NOMO-1 treated with dmso at 0.1 percent for 144 hours (cell line): ENCODE results near the gene SPATC1L.
"Not testable (repeated sequence)": the region's sequence is repeated elsewhere in the genome, so short reads cannot be mapped to it uniquely, and the experiment has no call there.

Experiments used
- DNase-seq: peaks from one replicate; lab custom pipeline; 2025; ENCODE audit not compliant: unreplicated experiment; lab: John Stamatoyannopoulos, UW

SPATC1L gene

GRCh38 chr21:46200877-46201803, 16.9 kb upstream of the SPATC1L start:
- DNase-seq = not testable (repeated sequence)

DNA sequence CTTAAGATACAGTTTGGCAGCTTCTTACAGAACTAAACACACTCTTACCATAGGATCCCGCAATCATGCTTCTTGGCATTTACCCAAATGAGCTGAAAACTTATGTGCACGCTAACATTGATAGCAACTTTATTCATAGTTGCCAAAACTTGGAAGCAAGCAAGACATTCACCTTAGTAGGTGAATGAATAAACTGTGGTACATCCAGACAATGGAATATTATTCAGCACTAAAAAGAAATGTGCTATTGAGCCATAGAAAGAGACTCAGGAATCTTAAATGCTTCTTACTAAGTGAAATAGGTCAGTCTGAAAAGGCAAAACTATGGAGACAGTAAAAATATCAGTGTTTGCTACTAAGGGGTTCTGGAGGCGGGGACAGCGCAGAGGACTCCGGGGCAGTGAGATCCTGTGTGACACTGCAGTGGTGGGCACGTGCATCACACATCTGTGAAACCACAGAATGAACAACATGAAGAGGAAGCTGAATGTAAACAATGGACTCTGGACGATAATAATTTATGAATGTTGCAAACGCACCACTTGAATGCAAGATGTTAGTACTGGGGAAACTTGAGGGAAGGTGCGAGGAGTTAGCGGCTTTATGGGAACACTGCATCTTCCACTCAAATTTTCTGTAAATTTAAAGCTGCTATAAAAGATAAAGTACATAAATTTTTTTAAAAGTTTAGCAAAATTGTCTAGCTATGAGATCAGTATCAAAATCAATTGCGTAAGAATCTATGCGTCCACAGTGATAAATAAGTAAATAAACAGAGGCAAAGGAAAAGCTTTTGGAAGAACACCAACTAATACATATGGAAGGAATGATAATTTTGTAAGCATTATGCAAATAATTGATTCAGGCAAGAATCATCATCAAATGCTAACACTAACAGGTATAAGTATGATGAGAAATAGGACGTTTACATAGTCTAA, 15.4 kb upstream of the SPATC1L start:
- DNase-seq = no peak

- DNase-seq = no peak
These were observed 12.5 kb upstream of the SPATC1L start for GRCh38 chr21:46196733-46197132.

- no peak for DNase-seq
These were observed 11.4 kb upstream of the SPATC1L start for GRCh38 chr21:46195595-46196195.

DNA sequence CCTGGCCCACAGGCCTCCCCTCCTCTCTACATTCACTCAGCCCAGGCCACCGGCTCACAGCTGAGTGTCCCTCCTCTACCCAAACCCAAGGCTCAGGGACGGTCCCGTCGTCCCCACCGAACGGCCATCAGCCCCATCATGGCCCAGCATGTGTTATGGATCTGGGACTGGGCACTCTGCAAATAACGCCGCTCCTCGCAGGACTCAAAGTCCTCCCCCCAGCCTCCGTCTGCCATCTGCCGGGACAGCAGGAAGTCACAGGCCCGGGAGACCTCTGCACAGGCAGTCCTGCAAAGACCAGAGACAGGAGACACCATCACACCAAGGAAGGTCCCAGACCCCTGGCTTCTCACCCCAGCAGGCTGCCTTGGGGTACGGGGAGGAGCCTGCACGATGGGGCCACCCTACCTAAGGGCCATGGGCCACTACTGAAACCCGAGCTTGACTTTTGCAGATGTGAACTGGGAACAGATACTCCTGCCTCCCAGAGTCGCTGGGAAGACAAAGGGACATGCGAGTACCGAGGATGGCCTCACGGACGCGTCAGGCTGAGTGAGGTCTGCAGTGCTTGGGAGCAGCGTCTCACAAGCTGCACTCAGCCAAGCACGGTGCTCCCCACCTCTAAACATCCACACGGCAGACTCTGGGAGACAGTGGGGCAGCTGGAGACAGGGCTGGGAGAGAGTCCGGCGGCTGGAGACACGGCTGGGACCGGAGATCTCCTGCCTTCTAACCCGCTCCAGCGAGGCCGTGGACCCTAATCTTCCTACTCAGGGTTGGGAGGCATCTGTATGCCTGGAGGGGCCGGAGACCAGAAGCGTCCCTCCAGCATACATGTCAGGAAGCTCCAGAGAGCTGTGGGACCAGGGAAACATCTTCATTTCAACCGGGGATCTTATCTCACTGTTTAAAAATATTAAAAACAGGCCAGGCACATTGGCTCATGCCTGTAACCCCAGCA, 10.4 kb upstream of the SPATC1L start:
- DNase-seq = no peak

DNA sequence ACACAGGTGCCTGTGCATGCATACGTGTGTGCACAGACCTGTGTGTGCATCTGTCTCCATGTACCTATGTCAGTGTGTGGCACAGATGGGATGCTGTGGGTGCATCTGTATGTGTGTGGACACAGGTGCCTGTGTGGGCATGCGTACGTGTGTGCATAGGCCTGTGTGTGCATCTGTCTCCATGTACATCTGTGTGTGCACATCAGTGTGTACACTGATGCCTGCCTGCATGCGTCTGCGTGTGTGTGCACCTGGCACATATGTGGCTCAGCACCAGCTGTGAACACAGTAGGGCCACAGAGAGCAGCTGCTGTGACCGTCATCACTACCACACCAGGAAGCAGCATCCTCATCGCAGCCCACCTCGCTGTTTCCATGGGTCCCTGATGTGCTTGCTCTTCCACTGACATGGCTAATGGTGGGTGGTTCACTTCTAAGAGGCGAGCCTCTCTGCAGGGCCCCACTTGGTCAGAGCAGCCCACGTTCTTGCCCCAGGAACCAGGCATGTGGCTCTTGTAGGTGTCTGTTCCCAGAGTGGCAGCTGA, 9.6 kb upstream of the SPATC1L start:
- no peak for DNase-seq

DNA sequence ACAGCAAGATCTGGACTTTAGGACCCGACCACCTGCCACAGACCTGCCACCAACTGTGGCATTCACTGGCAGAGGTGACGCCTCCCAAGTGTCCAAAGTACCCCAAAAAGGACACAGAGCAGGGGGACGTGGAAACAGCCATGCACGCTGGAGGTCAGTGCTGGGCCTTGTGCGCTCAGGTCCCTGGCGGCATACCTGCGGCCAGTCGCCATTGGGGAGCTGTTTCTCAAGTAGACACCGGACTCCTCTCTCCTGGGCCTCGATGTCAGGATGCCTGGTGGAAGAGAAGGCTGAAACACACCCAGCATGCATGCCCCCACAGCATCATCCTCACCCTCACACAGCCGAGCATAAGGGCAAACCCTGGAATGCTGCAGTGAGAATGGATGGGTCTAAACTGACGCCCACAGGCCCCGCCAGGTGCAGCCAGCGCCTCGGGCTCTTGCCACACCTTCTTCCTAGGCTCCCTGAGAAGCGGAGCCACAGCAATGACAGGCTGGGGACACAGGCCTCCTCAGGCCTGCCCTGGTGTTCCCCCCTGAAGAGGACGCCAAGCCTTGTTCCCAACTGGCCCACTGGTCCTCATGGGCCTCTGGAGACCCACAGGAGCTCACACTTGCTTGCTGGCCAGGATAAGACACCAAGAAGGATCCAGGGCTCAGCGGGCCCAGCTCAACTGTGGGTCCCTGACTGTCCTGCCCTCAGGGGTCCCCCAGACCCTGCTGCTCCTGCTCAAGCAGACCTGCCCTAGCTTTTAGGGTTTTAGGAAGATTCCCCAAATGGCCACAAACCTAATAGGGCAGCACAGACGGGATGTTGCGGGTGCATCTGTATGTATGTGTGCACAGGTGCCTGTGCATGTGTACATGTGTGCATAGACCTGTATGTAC, 7.7 kb upstream of the SPATC1L start:
- DNase-seq = no peak

DNA sequence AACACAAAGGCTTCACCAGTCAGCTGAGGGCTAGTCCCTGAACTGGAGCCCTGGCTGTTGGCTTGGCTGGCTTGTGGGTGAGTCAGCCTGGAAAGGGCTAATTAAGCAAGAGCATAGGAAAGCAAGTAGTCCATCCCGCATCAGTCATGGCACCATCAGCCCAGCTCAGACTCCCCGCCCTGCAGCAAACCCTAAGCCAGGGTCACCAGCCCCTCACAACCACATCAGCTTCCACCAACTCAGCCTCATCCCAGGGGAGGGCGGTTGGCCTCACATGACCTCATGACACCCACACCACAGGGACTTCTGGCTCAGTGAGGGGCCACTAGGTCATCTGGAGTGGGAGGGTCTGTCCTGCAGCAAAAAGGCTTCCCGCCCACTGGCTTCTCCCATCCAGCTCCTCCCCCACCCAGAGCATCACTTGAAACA, 7.0 kb upstream of the SPATC1L start:
- no peak for DNase-seq

GRCh38 chr21:46190491-46191131, 6.4 kb upstream of the SPATC1L start:
- no peak for DNase-seq

- no peak for DNase-seq
These were observed 5.8 kb upstream of the SPATC1L start for GRCh38 chr21:46189959-46190490.

GRCh38 chr21:46189213-46189958, 5.1 kb upstream of the SPATC1L start:
- DNase-seq = no peak

- DNase-seq = no peak
These were observed 4.3 kb upstream of the SPATC1L start for GRCh38 chr21:46188226-46189212.

GRCh38 chr21:46187814-46188213, 3.6 kb upstream of the SPATC1L start:
- DNase-seq = no peak

GRCh38 chr21:46187261-46187660, 3.0 kb upstream of the SPATC1L start:
- DNase-seq = no peak

- DNase-seq = no peak
These were observed 1.5 kb upstream of the SPATC1L start for GRCh38 chr21:46185716-46186115.
